GM19324 (cell line): ENCODE results near the gene UBXN2A.

ENCODE experiments used
- ATAC-seq: cut with Tn5 transposase; IDR thresholded peaks from one replicate; pipeline ENCODE4 v1.9.1; 2021; ENCODE audit warnings: mild to moderate bottlenecking, moderate library complexity; ENCODE audit not compliant: unreplicated experiment, low FRiP score

The UBXN2A gene, protein sequence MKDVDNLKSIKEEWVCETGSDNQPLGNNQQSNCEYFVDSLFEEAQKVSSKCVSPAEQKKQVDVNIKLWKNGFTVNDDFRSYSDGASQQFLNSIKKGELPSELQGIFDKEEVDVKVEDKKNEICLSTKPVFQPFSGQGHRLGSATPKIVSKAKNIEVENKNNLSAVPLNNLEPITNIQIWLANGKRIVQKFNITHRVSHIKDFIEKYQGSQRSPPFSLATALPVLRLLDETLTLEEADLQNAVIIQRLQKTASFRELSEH

DNA sequence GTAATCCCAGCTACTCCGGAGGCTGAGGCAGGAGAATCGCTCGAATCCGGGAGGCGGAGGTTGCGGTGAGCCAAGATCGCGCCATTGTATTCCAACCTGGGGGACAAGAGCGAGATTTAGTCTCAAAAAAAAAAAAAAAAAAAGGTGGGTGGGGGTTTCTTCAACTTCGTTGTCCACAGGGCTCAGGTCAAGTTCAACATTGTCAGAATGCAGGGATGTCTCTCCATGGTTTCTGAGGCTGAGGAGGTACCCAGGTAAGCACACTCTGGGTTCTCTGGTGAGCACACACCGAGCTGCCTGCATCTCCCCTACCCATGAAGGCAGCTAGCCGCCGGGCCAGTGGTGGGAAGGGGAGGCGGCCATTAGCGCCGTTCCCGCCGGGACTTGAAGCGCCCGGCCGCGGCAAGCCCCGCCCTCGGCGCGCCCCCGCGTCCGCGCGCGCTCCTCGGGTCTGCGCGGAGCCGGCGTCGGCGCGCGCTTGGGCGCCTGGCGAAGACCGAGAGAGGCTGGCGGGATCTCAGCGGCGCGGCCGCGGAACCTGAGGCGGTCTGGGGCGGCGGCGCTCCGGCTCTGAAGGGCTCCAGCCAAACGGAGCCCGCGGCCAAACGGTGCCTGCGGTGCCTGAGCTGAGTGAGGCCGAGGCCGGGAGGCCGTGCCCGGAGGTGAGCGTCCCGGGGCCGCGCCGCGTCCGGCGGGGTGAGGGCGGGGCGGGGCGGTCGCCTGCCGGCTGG is at the start of gene UBXN2A:
UBXN2A (plus strand) TSS at position 477 of the 731 bp plus-strand sequence. CDS start 17,852 bp downstream, outside the sequence.
- peak; percentile 84 for ATAC-seq

DNA sequence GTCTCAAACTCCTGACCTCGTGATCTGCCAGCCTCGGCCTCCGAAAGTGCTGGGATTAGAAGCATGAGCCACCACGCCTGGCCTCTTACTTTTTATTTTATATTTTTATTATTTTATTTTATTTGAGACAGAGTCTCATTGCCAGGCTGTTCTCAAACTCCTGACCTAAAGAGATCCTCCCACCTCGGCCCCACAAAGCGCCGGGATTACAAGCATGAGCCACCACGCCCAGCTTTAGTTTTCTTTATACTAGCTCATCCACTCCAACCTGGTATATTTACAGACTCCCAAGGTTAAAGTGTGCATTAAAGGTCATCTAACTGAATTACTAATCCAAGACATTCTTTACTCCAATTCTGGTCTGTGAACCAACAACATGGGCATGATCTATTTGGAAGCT is 40.1 kb upstream of the UBXN2A start:
- no peak for ATAC-seq

DNA sequence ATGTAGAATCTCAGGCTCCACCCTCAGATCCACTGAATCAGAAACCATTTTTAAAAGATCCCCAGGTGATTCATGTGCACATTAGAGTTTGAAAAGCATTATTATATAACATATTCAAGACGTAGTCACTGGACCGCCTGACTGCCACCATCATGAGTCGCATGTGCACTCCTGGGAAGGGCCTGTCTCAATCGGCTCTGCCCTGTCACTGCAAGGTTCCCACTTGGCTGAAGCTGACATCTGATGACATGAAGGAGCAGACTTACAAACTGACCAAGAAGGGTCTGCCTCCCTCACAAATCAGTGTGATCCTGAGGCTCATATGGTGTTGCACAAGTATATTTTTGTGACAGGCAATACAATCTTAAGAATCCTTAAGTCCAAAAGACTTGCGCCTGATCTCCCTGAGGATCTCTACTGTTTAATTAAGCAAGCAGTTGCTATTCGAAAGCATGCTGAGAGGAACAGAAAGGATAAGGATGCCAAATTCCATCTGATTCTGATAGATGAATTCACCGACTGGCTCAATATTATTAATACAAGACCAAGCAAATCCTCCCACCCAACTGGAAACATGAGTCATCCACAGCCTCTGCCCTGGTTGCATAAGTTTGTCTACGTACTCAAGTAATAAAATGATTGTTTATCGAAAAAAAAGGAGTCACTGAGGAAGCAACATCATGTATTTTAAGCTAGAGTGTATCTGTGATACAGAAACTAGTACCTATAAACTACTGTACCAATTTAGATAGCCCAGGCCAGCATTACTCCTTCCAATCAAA is 39.5 kb upstream of the UBXN2A start:
- ATAC-seq = no peak

DNA sequence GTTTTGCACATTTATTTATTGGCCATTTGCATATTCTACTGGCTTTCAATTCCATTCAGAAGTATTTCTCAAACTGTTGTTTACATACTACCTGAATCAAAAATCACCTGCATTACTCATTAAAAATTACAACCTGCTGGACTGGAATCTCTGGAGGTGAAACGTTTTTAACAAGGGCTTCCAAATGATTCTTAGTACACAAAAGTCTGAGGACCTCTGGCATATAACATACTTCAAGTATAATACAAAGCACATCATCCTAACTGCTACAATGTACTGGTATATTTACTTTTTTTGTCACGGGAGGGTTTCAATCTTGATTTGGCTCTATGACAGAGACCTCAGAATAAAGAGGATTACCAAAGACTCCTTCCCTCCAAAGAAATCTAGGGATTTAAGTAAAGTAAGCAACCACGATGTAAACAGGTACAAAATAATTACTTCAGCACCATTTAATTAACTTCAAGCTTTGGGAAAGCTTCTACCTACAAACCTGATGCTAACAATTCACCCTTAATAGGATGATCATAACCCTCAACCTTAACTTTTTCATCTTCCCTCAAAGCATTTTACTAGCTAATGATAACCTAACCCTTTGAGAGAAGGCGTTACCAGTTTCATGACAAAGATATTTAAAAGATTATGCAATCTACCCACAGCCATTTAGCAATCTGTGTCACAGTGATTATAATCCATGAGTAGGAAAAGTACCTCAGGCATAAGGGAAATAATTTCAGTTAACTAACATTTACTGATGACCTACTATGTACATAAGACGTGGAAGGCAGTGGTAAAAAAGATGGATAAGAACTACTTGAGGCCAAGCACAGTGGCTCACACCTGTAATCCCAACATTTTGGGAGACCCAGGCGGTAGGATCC is 38.1 kb upstream of the UBXN2A start:
- no peak for ATAC-seq

DNA sequence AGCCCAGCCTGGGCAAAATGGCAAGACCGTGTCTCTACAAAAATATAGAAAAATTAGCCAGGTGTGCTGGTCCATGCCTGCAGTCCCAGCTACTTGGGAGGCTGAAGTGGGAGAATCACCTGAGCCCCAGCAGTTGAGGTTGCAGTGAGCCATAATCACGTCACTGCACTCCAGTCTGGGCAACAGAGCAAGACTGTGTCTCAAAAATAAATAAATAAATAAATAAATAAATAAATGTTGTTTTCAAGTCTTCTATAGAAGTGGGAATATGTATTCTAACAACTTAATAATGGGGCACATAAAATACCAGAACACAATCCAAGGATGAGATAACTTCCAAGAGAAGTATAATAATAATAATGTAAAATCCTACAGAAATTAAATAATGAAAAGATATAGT is 37.2 kb upstream of the UBXN2A start:
- no peak for ATAC-seq

DNA sequence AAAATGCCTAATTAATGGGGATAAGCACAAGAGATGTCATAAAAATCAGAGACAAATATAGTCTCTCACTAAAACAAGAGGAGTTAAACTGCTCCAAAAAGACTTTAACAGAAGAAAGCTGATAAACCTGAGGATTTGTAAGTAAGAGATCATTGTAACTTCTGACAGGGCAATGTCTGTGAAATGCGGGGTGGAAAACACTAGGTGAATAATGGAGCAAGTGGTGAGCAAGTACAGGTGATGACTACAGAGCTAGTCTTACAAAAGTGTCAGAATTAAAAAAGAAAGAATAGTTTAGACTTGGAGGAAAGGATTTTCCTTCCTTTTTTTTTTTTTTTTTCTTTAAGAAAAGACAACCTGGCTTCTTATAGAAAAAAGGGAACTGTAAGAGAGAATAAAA is 36.0 kb upstream of the UBXN2A start:
- no peak for ATAC-seq

DNA sequence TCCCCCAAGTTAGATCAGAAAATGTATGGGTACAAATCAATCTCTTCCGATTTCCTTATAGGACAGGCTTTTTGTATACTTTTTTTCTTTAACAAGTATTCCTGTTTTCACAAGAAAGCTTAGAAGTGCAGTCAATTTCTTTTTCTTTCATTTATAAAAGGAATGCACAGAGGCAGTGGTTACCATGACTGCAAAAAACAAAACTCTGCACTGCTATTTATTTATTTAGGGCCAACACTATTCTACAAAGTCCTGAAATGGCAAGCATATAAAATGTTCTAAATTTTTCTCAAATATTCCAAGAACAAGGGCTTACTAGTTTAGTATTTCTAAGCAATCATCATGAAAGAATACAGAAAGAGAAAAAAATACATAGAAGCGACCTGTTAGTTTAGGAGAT is 35.6 kb upstream of the UBXN2A start:
- ATAC-seq = no peak

DNA sequence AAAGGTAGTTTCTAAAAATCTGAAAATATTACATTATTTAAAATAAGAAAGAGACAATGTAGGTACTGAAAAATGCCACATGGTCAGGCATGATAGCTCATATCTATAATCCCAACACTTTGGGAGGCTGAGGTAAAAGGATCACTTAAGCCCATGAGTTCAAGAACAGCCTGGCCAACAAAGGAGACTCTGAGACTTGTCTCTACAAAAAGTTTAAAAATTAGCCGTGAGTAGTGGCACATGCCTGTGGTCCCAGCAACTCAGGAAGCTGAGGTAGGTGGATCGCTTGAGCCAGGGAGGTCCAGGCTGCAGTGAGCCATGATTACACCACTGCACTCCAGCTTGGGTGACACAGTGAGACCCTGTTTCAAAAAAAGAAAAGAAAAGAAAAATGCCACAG is 35.1 kb upstream of the UBXN2A start:
- no peak for ATAC-seq

DNA sequence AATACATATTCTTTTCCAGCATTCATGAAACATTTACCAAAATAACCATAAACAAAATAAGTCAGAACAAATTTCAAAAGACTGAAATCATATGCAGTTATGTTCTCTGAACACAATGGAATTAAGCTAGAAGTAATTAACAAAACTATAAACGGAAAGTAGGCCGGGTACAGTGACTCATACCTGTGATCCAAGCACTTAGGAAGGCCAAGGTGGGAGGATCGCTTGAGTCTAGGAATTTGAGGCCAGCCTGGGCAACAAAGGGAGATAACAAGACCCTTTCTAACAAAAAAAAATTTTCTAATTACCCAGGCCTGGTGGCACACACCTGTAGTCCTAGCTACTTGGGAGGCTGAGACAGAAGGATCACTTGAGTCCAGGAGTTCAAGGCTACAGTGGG is 28.2 kb upstream of the UBXN2A start:
- no peak for ATAC-seq

DNA sequence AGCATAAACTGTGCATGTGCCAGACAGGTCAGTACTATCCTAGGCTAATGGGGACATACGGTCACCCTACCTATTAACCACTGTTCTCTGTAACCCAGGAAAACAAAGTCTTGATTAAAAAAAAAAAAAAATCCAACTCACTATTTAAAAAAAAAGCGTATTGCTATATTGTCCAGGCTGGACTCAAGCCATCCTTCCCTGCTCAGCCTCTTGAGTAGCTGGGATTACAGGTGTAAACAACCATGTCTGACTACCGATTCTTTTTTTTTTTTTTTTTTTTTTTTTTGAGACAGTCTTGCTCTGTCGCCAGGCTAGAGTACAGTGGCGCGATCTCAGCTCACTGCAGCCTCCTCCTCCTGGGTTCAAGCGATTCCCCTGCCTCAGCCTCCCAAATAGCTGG is 24.9 kb upstream of the UBXN2A start:
- ATAC-seq = no peak

DNA sequence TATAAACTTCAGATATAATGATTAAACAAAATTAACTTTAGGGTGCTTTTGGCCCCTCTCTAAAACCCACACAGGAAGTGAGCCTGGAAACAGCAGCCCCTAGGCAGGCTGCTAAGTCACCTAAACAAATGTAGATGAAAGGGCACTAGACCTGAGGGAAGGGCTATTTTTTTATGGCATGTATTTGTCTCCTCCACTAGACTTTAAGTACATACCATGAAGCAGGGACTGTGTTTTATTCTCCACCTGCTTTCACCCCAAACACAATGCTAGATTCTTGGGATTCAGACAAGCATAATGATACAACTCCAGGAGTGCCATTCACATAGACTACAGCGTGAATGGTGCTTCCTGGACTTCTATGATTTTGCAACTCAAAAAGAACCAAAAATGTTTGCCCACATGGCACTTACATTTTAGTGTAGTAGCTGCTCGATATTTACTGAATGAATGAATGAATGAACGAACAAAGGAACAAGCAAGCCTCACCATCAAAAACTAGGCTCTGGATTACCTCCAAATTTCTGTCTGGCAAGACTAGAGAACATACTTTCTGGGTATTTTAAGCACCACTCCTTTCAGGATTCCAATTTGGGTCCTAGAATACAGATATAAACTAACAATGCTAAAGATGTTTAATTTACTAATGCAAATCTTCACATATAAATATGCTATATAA is 23.4 kb upstream of the UBXN2A start:
- no peak for ATAC-seq

DNA sequence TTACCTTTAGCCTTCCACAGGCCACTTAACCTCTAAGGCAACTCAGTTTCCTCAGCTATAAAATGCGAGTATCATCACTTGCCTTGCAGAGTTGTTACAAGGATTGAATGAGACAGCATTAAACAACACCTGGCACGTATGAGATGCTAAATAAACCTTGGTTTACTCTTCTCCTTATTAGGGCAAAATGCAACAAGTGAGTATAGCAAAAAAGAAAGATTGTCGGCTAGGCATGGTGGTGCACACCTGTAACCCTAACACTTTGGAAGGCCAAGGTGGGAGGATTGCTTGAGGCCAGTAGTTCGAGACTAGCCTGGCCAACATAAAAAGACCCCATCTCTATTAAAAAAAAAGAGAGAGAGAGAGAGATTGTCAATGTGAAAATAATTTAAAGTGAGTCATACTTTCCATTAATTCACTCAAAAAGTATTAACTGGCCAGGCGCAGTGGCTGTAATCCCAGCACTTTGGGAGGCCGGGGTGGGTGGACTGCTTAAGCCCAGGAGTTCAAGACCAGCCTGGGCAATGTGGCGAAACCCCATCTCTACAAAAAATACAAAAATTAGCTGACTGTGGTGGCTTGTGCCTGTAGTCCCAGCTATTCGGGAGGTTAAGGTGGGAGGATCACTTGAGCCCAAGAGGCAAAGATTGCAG is 21.3 kb upstream of the UBXN2A start:
- ATAC-seq = no peak

DNA sequence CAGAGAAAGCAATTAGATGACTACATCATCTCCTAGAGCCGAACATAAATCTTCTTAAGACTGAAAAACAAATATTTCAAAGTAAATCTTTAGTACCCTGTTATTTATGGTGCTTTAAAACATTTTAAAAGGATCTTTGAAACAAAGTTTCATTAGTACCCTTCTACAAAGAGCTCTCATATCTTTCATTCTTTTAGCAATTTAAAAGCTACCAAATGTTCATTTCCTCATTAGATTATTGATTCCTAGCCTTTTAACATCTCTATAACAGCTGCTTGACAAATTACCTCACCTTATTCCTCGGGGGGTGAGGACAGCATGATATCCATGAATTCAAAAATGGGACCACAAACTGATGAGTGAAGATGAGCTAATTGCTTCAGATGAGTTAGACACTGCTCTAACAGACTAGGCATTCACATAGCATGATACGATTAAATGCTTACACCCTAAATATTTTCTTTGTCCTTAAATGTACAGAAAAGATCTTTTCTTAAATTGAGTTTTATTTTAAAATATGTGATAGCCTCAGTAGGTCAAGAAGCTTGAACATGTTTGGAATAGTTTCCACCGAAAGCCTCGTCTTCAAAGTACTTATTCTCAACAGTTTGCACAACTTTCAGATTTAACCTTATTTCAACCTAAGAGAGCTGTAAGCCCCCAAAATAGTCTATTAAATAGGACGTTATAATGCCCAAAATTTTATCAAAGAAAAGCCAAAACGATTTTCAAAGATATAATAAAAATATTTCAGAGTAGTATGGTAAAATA is 15.5 kb upstream of the UBXN2A start:
- ATAC-seq = no peak

DNA sequence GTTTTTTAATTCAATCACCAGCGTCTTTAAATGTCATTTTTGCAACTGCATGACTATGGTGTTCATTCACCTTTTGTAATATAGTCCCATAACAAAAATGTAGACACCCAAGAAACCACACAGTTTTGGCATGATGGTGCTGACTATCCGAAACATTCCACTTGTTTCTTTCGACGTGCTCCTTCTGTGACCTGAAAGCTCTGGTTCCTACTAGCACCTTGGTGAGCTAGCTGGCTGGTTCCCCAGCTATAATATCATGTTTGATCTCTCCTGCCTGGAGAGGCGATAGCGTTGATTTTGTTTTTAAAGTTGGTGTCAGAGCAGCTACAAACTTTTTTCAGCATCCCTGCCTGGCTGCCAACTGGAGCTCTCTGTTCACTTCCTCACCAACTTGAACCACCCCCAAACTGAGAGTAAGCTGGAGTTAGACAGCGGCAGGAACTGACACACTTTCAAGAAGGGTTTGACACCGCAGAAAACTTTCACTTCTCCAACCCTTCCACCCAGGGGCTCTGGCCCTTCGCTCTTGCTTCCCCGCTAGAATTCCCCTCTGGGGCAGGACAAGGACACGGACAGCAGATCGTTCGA is 14.5 kb upstream of the UBXN2A start:
- ATAC-seq = peak; percentile 45

DNA sequence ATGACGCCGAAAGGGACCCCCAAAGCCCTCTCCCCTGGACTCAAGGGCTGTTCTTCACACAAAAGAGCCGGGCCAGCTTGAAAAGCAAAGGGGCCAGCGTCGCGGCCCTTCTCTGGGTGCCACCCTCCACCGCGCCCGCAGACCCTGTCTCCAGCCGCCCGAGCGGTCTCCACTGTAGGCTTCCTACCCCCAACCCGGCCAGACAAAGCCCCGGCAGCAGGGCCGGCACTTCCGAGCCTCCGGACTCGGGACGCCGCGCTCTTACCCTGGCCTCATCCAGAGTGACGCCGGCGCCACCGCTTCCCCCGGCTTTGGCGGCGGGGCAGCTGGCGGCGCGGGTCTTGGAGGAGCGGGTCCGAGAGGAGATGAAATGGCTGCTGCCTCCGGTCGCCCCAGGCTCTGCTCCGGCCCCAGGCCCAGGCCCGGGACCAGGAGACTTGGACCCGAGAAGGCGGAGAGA is 13.9 kb upstream of the UBXN2A start:
- ATAC-seq = peak; percentile 37

DNA sequence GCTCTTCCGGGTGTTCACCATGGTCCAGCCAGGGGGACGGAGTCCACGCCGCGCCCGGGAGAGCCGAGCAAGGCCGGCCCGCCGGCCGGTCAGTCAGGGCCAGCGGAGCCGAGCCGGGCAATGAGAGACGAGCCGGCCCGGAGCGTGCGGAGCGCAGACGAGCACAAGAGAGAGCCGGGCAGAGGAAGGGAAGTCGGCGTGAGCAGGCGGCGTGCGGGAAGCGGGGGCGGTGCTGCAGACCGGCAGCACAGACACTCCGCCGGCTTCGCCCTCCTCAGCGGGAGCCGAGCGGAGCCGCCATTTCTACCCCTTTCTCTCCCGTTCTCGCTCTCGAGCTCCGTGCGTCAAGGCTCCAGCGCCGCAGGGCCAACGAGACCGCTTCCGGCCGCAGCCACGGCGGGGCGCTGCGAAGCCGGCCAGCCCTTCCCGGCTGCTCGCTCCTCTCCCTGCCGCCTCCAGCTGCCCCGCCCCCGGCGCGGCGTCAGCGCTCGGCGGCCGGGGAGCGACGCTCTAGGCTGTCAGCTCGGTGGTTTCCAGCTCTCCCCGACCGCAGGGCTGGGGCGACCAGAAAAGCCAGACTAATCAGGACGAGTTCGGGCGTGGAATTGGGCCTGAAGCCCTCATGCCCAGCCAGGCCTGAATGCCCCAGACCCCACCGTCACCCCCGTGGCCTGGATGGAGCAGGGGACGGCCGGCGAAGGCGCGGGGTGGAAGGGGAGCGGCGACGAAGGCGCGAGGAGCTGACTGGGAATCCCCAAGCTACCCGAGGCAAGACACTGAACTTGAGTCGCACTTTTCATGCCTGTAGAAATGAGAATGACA is 13.3 kb upstream of the UBXN2A start, which contains the start of gene ATAD2B:
ATAD2B (minus strand) TSS at position 374 of the 822 bp plus-strand sequence; CDS start at position 21, 353 bp downstream.
- peak; percentile 81 for ATAC-seq

DNA sequence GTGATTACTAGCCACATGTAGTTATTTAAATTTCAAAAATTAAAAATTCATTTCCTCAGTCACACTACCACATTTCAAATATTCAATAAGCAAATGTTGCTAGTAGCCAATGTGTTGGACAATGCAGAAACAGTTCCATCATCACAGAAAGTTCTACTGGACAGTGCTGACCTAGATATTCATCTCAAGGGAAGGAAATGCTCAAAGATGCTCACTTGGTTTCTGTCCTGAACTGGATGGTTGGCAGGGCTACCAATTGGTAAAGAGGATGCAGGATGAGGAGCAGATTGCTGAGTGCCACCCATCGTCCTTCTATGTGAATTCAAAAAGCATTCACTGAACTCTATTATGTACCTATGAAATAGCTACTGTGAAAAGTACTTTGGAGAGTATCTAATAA is 6.0 kb upstream of the UBXN2A start:
- ATAC-seq = no peak
